Measurements from ENCODE around the gene NIT2. TPM values are rescaled to one million over a fixed set of nuclear protein-coding genes. Genes with fewer than 3 reads are reported as not detected.
"Not testable (repeated sequence)": the region's sequence is repeated elsewhere in the genome, so short reads cannot be mapped to it uniquely, and the experiment has no call there.

The NIT2 gene
- total and polyA plus RNA-seq, 9 donors, result 23.9 to 30.9 (median 27.0) TPM

DNA sequence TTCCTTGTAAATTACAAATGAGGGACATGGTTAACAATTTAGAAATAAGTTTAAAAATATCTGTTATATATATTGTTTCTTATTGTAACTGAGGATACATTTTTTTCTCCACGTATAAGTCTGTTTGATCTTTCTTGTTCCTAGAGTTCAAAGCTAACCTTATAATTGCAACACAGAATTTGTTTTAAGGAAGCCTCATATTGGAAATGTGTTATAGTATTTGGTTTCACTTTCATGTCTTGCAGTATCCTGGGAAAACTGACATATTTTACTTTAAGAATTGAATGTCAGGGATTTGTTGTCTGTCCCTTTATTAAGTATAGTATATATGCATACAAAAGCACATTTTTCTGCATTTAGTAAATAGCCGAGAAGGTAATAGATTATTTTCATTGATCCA is 23.5 kb upstream of the NIT2 start:
- no CpG with 5 or more reads among the region's 2 CpGs for WGBS (ENCODE audit: insufficient coverage)
- DNase-seq, result no peak
- H3K36me3 ChIP-seq (ENCODE audit: control insufficient read depth, insufficient read depth, low read length), result peaks cover 13% of the 10 kb centered on the region

DNA sequence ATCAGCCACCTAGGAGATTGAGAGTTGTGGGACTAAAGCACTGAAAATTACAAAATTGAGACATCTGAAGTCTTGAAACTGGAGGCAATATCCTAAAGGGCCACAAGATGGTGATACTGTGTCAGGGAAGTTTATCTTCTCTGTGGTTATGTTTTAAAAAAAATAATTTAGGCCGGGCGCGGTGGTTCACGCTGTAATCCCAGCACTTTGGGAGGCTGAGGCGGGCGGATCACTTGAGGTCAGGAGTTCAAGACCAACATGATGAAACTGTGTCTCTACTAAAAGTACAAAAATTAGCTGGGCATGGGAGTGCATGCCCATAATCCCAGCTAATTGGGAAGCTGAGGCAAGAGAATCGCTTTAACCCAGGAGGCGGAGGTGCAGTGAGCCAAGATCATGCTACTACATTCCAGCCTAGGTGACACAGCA is 17.9 kb upstream of the NIT2 start:
- Histone ChIP-seq H3K9me3 (replicated peaks; ENCODE audit: control insufficient read depth, low read depth, low read length) (no peaks in the 10 kb centered on the region), H3K4me3 (ENCODE audit: low read length) (no peak overlapping the region), H3K36me3 (ENCODE audit: control insufficient read depth, insufficient read depth, low read length) (peaks cover 16% of the 10 kb centered on the region), H3K27me3 (ENCODE audit: control insufficient read depth, insufficient read depth, low read length) (no peaks in the 10 kb centered on the region), H3K27ac (ENCODE audit: low read length) (no peak overlapping the region), H3K4me1 (ENCODE audit: control insufficient read depth, insufficient read depth, low read length) (no peaks in the 10 kb centered on the region)
- WGBS (ENCODE audit: insufficient coverage), result 43% methylated on average over 4 of the region's 8 CpGs
- DNase-seq, result peak; percentile 57

More for the DNA sequence above, 23.5 kb upstream of the NIT2 start:
- H3K27me3 ChIP-seq (ENCODE audit: control insufficient read depth, insufficient read depth, low read length), result no peaks in the 10 kb centered on the region
- no peak overlapping the region for H3K4me3 ChIP-seq (ENCODE audit: low read length)
- H3K9me3 ChIP-seq (replicated peaks; ENCODE audit: control insufficient read depth, low read depth, low read length), result no peaks in the 10 kb centered on the region
- no peaks in the 10 kb centered on the region for H3K4me1 ChIP-seq (ENCODE audit: control insufficient read depth, insufficient read depth, low read length)
- no peak overlapping the region for H3K27ac ChIP-seq (ENCODE audit: low read length)

DNA sequence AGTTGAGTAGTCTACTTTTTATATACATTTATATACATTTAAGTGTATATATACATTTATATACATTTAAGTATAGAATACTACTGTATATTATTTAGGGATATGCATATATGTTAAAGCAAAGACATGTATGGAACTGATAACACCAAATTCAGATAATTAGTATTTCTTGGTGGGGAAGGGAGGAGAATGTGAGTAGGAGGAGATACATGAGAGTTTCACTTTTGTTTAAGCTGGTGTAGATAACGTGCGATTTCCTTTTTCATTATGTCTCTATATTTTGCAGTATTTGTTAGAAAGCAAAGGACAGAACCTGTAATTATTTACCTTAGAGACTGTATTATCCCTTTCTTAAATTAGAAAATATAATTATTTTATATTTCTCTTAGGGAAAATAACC is 16.6 kb upstream of the NIT2 start:
- Histone ChIP-seq H3K36me3 (ENCODE audit: control insufficient read depth, insufficient read depth, low read length) (peaks cover 16% of the 10 kb centered on the region), H3K4me1 (ENCODE audit: control insufficient read depth, insufficient read depth, low read length) (no peaks in the 10 kb centered on the region), H3K9me3 (replicated peaks; ENCODE audit: control insufficient read depth, low read depth, low read length) (no peaks in the 10 kb centered on the region), H3K27me3 (ENCODE audit: control insufficient read depth, insufficient read depth, low read length) (no peaks in the 10 kb centered on the region), H3K27ac (ENCODE audit: low read length) (no peak overlapping the region), H3K4me3 (ENCODE audit: low read length) (no peak overlapping the region)
- WGBS (ENCODE audit: insufficient coverage), result no CpG with 5 or more reads among the region's 2 CpGs
- DNase-seq, result no peak

DNA sequence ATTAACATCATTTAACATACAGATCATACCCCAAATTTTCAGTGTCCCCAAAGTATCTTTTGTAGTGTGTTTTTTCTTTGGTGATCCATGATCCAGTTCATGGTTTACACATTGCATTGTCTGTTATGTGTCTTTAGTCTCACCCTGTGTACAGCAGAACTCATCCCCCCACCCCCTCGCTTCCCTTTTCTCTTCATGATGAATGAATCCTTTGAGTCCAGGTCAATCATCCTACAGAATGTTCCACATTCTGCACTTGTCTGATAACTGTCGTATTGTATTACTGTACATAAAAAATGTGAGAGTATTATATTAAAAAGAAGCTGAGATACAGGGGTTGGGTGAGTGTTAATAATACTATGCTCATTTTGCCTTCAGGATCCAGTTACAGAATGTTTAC is 14.6 kb upstream of the NIT2 start:
- peaks cover 11% of the 10 kb centered on the region for H3K36me3 ChIP-seq (ENCODE audit: control insufficient read depth, insufficient read depth, low read length)
- H3K27me3 ChIP-seq (ENCODE audit: control insufficient read depth, insufficient read depth, low read length), result no peaks in the 10 kb centered on the region
- no CpG with 5 or more reads among the region's 2 CpGs for WGBS (ENCODE audit: insufficient coverage)
- no peak for DNase-seq
- H3K4me3 ChIP-seq (ENCODE audit: low read length), result no peak overlapping the region
- no peaks in the 10 kb centered on the region for H3K4me1 ChIP-seq (ENCODE audit: control insufficient read depth, insufficient read depth, low read length)
- H3K27ac ChIP-seq (ENCODE audit: low read length), result no peak overlapping the region
- no peaks in the 10 kb centered on the region for H3K9me3 ChIP-seq (replicated peaks; ENCODE audit: control insufficient read depth, low read depth, low read length)

DNA sequence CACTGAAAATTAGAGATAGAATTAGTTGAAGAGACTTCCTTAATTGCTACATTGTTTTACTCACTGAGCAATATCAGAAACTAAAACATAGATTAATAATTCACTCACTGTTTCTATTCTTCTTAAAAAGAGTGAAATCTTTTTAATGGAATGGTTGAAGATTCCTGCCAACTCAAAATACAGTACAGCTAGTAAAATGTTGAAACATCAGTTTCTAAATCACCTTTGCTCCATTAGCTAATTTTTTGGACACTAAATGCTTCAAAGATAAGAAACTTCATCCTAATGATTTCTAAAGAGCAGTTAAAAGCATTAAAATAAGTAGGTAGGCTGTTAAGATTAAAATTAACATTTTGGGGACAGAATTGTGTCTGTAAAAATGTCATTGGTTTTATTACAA is 10.5 kb upstream of the NIT2 start:
- Histone ChIP-seq H3K4me1 (ENCODE audit: control insufficient read depth, insufficient read depth, low read length) (no peaks in the 10 kb centered on the region), H3K4me3 (ENCODE audit: low read length) (no peak overlapping the region), H3K27ac (ENCODE audit: low read length) (no peak overlapping the region), H3K27me3 (ENCODE audit: control insufficient read depth, insufficient read depth, low read length) (no peaks in the 10 kb centered on the region), H3K9me3 (replicated peaks; ENCODE audit: control insufficient read depth, low read depth, low read length) (no peaks in the 10 kb centered on the region), H3K36me3 (ENCODE audit: control insufficient read depth, insufficient read depth, low read length) (peaks cover 10% of the 10 kb centered on the region)
- no peak for DNase-seq

DNA sequence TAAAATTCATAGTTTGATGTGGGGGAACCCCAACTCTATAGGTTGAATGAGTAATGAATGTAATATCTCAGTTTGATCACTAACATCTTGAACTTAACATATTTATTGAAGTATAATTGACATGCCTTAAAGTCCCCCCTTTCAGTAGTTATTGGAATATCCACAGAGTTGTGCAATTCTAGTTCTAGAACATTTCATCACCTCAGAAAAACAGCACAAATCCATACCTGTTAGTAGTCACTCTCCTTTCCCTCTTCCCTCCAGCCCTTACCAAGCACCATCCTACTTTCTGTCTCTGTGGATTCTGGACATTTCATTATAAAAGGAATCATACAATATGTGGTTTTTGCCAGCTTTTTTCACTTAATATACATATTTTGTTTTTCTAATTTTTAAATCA is 8.7 kb upstream of the NIT2 start:
- Histone ChIP-seq H3K9me3 (replicated peaks; ENCODE audit: control insufficient read depth, low read depth, low read length) (no peaks in the 10 kb centered on the region), H3K27ac (ENCODE audit: low read length) (no peak overlapping the region), H3K36me3 (ENCODE audit: control insufficient read depth, insufficient read depth, low read length) (peaks cover 7% of the 10 kb centered on the region), H3K4me1 (ENCODE audit: control insufficient read depth, insufficient read depth, low read length) (no peaks in the 10 kb centered on the region), H3K4me3 (ENCODE audit: low read length) (no peak overlapping the region), H3K27me3 (ENCODE audit: control insufficient read depth, insufficient read depth, low read length) (no peaks in the 10 kb centered on the region)
- no peak for DNase-seq

DNA sequence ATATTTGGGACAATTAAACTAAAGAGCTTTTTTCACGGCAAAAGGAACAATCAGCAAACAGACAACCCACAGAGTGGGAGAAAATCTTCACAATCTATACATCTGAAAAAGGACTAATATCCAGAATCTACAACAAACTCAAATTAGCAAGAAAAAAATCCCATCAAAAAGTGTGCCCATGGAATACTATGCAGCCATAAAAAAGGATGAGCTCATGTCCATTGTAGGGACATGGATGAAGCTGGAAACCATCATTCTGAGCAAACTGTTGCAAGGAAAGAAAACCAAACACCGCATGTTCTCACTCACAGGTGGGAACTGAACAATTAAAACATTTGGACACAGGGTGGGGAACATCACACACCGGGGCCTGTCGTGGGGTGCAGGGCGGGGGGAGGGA is 7.2 kb upstream of the NIT2 start:
- H3K36me3 ChIP-seq (ENCODE audit: control insufficient read depth, insufficient read depth, low read length); H3K4me3 ChIP-seq (ENCODE audit: low read length); H3K4me1 ChIP-seq (ENCODE audit: control insufficient read depth, insufficient read depth, low read length); DNase-seq; H3K27ac ChIP-seq (ENCODE audit: low read length); H3K27me3 ChIP-seq (ENCODE audit: control insufficient read depth, insufficient read depth, low read length); H3K9me3 ChIP-seq (replicated peaks; ENCODE audit: control insufficient read depth, low read depth, low read length): not testable (repeated sequence)
- no CpG with 5 or more reads among the region's 5 CpGs for WGBS (ENCODE audit: insufficient coverage)

DNA sequence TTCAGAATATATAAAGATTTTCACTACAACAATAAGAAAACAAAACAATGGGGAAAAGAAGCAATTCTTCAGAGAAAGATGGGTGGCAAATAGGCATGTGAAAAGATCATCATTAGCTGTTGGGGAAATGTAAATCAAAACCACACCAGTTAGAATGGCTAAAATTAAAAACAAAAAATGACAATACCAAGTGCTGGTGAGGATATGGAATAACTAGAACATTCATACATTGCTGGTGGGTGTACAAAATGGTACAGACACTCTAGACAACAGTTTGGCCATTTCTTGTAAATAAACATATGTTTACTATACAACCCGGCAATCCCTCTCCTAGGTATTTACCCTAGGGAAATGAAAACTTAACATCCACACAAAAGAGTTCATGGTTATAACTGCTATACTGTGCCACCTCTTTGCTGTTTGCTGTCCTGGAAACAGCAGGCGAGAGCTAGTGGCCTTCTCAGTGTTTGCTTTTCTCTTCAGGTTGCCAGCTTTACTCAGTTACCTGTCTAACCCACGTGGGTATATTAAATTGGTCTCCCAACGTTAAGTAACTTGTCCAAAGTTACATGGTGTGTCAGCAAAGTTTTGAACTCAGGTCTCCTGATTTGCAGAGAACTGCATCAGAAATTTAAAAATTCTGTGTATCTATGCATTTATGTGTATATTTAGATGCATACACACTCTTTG is 4.6 kb upstream of the NIT2 start:
- H3K36me3 ChIP-seq (ENCODE audit: control insufficient read depth, insufficient read depth, low read length), result peaks cover 2% of the 10 kb centered on the region

DNA sequence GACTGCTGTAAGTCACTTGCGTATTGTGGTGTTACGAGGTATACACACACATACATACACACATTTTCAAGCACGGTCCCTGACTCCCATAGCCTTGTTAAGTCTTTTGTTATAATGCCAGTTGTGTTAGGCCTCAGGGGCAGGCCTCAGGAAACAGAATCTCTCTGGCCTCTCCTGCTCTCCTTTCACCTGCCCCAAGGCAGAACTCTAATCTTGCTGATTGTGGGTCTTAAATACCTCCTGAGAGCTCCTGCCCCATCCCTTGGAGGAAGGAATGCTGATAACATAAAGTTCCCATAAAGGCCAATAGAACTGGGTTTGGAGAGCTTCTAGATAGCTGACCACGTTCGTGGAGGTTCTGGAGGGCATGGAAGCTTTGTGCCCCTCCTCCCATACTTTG is 3.9 kb upstream of the NIT2 start:
- Histone ChIP-seq H3K36me3 (ENCODE audit: control insufficient read depth, insufficient read depth, low read length) (peaks cover 2% of the 10 kb centered on the region), H3K4me3 (ENCODE audit: low read length) (no peak overlapping the region), H3K9me3 (replicated peaks; ENCODE audit: control insufficient read depth, low read depth, low read length) (no peaks in the 10 kb centered on the region), H3K4me1 (ENCODE audit: control insufficient read depth, insufficient read depth, low read length) (peaks cover 11% of the 10 kb centered on the region), H3K27me3 (ENCODE audit: control insufficient read depth, insufficient read depth, low read length) (no peaks in the 10 kb centered on the region), H3K27ac (ENCODE audit: low read length) (no peak overlapping the region)
- no CpG with 5 or more reads among the region's 5 CpGs for WGBS (ENCODE audit: insufficient coverage)
- DNase-seq, result no peak

More for the DNA sequence above, 4.6 kb upstream of the NIT2 start:
- 100% methylated on average over 1 of the region's 4 CpGs for WGBS (ENCODE audit: insufficient coverage)
- no peak overlapping the region for H3K27ac ChIP-seq (ENCODE audit: low read length)
- peaks cover 6% of the 10 kb centered on the region for H3K4me1 ChIP-seq (ENCODE audit: control insufficient read depth, insufficient read depth, low read length)
- no peak for DNase-seq
- H3K4me3 ChIP-seq (ENCODE audit: low read length), result no peak overlapping the region
- no peaks in the 10 kb centered on the region for H3K27me3 ChIP-seq (ENCODE audit: control insufficient read depth, insufficient read depth, low read length)
- no peaks in the 10 kb centered on the region for H3K9me3 ChIP-seq (replicated peaks; ENCODE audit: control insufficient read depth, low read depth, low read length)

DNA sequence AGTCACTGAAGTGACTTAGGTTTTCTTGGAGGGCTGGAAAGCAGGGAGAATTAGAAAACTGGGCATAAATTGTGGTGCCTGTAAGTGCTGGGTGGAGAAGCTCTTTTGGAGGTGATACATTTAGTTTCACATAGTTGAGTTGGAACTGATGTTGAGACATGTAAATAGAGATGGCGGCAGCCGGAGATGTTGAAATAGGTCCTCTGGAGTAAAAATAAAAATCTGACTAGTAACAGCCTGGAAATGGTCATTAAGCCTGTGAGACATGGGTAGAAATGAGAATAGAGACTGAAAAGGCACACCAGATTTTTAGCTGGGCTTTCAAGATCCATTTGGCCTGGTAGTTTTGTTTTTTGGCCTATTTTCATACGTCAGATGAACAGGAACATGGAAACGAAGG is 2.9 kb upstream of the NIT2 start:
- Histone ChIP-seq H3K27ac (ENCODE audit: low read length) (no peak overlapping the region), H3K27me3 (ENCODE audit: control insufficient read depth, insufficient read depth, low read length) (no peaks in the 10 kb centered on the region), H3K9me3 (replicated peaks; ENCODE audit: control insufficient read depth, low read depth, low read length) (no peaks in the 10 kb centered on the region), H3K36me3 (ENCODE audit: control insufficient read depth, insufficient read depth, low read length) (peaks cover 2% of the 10 kb centered on the region), H3K4me3 (ENCODE audit: low read length) (no peak overlapping the region), H3K4me1 (ENCODE audit: control insufficient read depth, insufficient read depth, low read length) (peaks cover 12% of the 10 kb centered on the region)
- WGBS (ENCODE audit: insufficient coverage), result 92% methylated on average over 2 of the region's 4 CpGs
- no peak for DNase-seq

DNA sequence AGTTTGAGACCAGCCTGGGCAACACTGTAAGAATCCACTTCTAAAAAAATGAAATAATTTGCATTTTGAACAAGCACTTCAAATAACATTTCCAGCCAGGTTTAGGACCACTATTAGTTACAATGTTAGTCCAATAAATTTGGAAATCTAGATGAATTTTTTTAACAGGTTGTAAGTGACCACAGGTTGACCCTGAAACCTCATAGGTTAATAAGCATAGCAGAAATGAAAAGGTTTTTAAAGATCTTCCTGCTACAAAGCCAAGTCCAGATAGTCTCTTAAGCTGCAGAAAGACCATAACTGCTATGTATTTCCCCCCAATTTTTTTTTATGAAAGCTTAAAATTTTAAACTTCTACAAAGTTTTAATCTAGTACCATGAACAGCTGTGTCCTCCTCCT is 1.5 kb upstream of the NIT2 start:
- Histone ChIP-seq H3K36me3 (ENCODE audit: control insufficient read depth, insufficient read depth, low read length) (no peaks in the 10 kb centered on the region), H3K27me3 (ENCODE audit: control insufficient read depth, insufficient read depth, low read length) (no peaks in the 10 kb centered on the region), H3K27ac (ENCODE audit: low read length) (no peak overlapping the region), H3K4me1 (ENCODE audit: control insufficient read depth, insufficient read depth, low read length) (peaks cover 12% of the 10 kb centered on the region), H3K4me3 (ENCODE audit: low read length) (no peak overlapping the region), H3K9me3 (replicated peaks; ENCODE audit: control insufficient read depth, low read depth, low read length) (no peaks in the 10 kb centered on the region)
- DNase-seq, result no peak

Data from muscle of leg (tissue), 11 donors.